Right renal cortex interstitium (tissue), 3 donors: ENCODE data around the gene ATG4A. TPM values are rescaled to one million over a fixed set of nuclear protein-coding genes. Genes with fewer than 3 reads are reported as not detected.
A peak's percentile ranks its signal among the peaks of the same experiment; 100 is the strongest.

ENCODE experiments used
- DNase-seq, 3 donors: peaks; one replicate each; pipeline ENCODE4 v3.0.0-alpha.2; 2013; ENCODE audit warnings: low read depth in 3 of 3, low spot score in 2 of 3
- polyA plus RNA-seq, 3 donors: library from polyadenylated mRNA; unstranded; fragments of 120-200 nt; gene quantifications; one replicate each; pipeline ENCODE4 v1.2.1, GENCODE V29; 2013; ENCODE audit not compliant: insufficient read length in 3 of 3

ATG4A gene
- 10 to 100 TPM; 12.3 to 14.3 (median 12.3) TPM for polyA plus RNA-seq

GRCh38 chrX:108091264-108091877 lies at the start of gene ATG4A, which contains the start of gene PSMD10:
TSS of gene ATG4A (plus strand) at chrX:108091778. CDS start at chrX:108091827, 49 bp downstream.
TSS of gene PSMD10 (minus strand) at chrX:108091542. CDS start at chrX:108091520, 22 bp downstream.
- DNase-seq = peak; percentile 74 to 89 (median 83)

DNA sequence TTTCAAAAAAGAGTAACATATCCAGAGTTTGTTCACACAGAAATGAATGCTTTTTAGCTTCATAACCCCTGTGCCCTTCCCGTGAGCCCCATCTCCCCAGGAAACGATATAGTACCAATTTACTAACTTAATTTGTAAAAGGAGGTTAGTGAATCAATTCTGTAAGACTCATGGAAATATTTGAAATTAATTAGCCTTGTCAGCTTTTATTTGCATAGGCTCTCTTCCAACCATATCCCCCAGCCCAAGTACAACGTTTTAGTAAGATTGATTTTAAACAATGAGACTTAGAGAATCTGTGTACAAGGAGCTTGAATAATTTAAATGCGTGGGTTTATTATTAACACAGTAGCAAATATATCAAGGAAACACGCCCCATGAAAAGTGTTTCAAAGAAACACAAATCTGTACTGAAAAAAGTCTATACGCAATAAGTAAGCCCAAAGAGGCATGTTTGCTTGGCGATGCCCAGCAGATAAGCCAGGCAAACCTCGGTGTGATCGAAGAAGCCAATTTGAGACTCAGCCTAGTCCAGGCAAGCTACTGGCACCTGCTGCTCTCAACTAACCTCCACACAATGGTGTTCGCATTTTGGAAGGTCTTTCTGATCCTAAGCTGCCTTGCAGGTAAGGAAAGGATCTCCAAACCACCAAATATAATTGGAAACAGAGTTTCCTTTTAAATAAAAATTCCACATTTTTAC lies 46.9 kb upstream of the ATG4A start, which contains the start of gene VSIG1:
Gene VSIG1 (plus strand): TSS at position 512 of the 703 bp plus-strand sequence. CDS start 66 bp downstream, at position 578.
- no peak for DNase-seq

DNA sequence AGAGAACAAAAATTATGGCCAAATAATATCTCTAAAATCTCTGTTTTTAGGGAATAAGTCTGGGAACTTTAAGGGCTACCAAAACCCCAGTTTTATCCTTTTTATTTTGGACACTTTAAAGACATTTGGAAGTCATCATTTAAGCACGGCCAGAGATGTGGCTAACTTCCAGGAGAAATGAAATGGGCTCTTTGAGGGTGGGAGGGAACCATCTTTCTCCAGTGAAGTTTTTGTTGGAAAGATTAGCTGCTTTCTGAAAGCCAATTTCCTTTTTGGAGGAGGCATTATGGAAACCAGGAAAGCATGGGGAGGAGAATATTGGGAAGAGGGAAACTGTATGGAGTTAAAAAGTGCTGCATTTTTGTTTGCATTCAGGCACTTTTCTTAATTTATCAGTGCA lies 41.9 kb upstream of the ATG4A start:
- no peak for DNase-seq

GRCh38 chrX:108053218-108053617 lies 38.4 kb upstream of the ATG4A start:
- DNase-seq = no peak

DNA sequence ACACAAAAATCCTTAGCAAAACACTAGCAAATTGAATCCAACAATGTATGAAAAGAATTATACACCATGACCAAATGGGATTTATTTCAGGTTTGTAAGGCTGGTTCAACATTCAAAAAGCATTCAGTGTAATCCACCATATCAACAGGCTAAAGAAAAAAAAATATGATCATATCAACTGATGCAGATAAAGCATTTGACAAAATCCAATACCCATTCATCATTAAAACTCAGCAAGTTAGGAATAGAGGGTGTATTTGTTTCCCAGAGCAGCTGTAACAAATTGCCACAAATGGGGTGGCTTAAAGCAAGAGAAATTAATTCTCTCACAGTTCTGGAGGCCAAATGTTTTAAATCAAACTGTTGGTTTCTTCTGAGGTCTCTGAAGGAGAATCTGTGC lies 36.0 kb upstream of the ATG4A start:
- no peak for DNase-seq

DNA sequence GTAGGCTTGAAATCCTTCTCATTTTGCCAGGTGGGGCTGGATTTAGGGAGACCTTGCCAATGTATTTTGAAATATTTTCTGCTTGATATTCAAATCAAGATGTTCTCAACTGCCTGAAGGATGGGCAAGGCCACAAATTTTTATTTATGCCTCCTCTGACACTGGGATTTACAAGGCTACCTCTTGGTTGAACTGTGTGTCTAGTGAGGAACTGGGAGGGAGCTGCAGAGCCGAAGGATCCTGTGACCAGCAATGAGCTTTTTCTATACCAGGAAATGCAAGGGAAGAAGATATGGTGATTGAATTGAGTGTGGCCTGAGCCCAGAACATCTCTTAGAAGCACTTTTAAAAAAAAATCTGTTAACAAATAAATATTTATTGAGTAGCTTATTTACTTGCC lies 31.8 kb upstream of the ATG4A start:
- DNase-seq = no peak

GRCh38 chrX:108064001-108064400 lies 27.6 kb upstream of the ATG4A start:
- DNase-seq = no peak

DNA sequence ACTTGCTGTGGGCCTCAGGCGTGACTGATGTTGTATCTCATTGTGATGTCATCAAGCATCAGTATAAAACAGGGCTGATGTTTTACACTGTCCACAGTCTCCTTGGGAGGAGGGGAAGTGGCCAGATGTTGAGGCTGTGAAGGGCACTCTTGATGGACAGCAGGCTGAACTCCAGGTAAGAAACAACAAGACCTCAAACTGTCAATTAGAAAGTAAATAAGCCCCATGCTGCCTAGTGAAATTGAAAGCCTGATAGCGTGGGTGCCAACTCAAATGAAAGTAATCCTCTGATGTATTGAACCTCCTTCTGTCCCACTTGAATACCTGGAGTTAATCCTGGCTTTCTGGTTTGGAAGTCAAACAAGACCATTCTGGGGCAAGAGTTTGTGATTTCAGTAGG lies 27.0 kb upstream of the ATG4A start:
- no peak for DNase-seq

DNA sequence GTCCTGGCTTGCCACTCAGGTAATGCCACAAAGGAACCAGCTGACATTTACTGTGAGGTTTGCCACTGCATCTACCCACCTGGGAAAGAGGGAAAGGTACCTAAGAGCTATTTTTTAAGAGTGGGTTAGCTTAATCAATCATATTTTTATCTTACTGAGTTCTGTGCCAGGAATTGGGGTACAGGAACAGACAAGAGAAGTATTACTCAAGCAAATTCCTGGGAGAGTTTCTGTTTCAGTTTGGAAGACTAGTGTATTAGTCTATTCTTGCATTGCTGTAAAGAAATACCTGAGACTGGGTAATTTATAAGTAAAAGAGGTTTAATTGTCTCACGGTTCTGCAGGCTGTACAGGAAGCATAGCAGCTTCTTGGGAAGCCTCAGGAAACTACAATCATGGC lies 23.5 kb upstream of the ATG4A start:
- DNase-seq = no peak

DNA sequence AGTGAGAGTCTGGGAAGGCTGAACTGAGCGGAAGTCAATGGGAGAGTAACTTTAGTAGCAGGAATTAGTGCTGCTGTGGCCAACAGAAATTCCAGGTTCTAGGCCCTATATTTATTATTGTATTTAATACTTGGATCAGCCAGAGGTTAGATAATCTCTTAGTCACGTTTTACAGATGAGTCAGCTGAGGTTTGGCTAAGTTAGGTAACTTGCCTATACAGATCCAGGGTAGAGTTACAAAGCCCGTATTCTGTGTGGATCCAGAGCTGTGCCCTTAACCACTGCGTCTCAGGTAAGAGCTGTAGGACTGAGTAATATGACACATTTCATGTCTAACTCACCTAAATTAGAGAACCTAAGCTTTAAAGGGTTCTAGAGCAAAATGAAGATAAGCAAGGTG lies 20.7 kb upstream of the ATG4A start:
- no peak for DNase-seq

DNA sequence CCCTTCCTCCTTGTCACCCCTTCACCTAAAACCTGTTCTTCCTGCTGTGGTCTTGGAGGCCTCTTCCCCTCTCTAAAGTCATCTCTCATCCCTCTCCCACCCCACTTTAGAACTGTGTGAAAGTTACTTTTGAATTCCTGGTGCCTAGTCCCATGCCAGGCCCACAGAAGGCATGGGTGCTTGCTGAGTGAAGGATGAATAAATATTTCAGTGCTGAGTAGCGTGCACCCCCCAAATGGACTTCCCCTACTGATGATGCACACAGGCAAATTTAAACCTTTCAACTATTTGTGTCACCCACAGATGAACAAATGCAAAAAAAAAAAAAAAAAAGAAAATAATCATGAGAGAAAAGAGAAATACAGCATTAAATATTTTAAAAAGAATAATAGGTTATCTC lies 20.0 kb upstream of the ATG4A start:
- DNase-seq = no peak

DNA sequence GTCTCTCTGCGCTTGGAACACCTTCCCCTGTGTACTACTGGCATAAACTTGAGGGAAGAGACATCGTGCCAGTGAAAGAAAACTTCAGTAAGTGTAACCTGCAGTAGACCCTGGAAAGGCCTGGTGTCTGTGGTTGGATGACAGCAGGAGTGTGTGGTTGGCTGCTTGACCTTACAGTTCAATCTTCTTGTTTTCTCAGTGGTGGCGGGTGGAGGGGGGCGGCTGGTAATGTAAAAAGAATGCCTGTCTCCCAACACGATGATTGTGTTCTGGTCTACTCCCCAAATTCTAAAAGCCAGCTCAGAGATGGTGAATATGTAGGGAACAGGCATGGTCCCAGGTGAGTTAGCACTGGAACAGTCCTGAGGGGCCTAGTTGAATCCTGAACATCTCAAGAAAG lies 18.8 kb upstream of the ATG4A start:
- no peak for DNase-seq

DNA sequence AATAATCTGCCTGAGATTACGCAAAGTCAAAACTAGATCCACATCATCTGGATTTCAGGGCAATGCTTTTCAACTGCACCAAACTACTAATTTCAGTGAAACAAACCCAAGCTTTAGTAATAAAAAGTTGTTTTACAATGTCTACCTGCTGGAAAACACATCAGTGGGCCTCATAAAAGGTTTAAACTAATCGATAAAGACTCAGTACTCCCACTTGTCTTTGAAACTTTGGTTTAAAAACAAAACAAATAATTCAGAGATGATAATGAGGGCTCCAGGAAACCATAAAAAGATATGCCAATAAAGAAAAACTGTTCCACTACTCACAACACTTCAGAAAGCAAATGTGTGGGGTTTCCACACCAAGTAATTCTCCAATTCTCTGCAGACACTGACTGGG lies 10.5 kb upstream of the ATG4A start:
- no peak for DNase-seq

DNA sequence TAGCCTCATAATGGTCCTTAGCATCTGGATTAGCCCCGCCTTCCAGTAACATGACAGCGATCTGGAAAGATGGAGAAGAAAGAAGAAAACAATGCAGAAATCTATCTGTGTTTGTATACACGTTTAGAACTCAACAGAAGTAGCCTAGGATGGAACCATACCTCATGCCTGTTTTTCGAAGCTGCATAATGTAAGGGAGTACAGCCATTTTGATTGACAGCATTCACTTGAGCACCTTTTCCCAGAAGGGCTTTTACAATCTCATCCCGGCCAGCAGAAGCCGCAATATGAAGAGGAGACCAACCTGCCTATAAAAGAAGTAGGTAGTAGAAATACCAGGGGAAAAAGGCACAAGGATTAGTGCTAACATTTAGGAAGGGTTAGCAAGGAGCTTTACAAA lies 3.8 kb upstream of the ATG4A start:
- DNase-seq = no peak

DNA sequence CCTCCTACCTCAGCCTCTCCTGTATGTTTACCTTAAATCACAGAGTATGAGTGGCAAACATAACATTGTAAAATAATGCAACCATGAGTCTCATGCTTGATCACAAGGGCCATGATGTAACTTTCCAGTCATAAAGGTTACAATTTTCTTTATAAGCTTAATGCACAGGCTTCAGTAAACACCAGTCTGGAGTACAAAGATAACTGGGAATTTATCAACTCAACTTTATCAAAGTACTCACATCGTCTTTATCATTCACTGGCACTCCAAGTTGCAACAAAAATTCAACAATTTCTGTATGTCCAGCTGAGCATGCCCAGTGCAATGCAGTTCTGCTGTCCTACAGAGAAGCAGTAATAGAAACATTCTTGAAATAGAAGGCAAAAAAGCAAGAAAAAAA lies 3.1 kb upstream of the ATG4A start:
- no peak for DNase-seq

DNA sequence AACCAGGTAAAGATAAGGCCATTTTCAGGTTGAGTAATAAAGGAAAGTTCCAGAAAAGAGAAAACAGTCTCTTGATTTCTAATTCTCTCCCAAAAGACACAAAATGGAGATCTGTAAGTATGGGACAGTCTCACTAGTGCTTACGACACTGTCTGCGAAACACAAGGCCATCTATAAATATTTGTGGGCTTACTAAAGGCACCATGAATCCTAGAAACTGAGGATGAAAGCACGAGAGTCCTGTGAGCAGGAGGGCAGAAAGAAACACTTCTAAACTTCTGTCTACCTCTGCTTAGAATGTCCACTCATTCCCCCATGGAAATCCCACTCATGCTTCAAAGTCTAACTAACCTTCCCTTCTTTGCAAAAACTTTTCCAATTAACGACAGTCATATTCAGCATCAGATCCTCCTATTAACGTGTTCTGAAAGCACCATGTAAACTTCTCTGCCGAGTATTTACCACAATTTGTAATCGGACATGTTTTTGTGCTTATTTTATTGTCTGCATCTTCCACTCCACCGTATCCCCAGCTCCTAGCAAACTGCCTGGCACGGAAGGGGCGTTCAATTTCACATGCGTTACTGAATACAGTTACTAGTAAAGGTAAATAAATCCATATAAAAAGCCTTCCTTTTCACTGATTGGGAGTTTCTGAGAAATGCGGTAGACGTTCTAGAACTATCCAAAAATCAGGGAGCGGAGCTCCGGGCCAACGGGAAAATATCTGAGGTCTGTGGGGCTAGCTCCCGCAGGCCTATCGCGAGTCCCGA lies 901 bp upstream of the ATG4A start:
- peak in 2 of 3 donors; percentile 4 to 10 for DNase-seq

- peak in 1 of 3 donors; percentile 1 for DNase-seq
These were observed 307 bp downstream of the ATG4A start for GRCh38 chrX:108091878-108092291.

DNA sequence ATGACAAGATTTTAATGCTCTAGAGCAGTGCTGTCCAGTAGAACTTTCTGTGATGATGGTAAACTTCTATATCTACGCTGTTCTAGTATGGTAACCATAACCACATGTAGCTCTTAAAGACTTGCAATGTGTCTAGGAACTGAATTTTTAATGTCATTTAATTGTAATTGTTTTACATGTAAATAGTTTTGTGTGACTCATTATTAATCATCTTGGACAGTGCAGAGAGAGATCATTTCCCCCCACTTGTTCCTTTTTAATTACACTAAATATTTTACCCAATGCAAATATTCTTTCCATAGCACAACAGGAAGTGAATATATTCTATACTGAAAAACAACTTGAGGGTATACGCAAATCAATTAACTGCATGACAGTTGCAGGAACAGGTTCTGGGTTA lies 5.8 kb downstream of the ATG4A start:
- DNase-seq = no peak

DNA sequence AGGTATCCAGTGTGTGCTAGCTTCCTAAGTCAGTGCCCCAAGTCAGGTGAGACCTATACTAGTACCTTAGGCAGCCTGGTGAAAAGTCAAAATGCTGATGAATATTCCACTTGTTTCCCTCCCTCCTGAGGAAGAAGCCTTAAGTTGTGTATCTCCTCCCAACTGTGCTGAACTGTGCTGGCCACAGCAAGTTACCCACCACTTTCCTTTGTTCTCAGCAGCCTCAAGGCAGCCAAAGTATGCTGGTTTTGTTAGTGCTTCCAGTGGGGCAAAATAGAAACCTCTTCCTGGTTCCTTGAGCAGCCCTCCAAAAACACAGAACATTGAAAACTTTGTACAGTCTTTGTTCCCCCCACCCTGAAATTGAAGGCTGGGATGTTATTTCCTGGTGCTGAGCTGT lies 13.9 kb downstream of the ATG4A start:
- DNase-seq = no peak

DNA sequence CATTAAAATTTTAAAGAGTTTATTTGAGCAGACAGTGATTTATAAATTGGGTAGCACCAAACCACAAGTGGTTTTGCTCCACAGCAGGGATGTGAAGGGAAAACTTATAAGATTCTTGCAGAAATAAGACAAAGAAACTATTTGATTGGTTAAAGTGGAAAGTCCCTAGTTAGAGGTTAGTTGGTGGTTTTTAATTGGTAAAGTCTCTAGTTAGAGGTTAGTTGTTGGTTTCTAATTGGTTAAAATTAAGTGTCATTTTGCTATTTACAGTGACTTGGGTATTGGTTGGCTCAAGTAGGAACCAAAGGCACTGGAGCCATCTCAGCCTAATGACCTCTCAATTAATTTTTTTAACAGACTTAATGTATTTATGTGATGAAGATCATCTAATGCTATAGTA lies 23.0 kb downstream of the ATG4A start:
- no peak for DNase-seq

- no peak for DNase-seq
These were observed 26.4 kb downstream of the ATG4A start for GRCh38 chrX:108117988-108118387.

DNA sequence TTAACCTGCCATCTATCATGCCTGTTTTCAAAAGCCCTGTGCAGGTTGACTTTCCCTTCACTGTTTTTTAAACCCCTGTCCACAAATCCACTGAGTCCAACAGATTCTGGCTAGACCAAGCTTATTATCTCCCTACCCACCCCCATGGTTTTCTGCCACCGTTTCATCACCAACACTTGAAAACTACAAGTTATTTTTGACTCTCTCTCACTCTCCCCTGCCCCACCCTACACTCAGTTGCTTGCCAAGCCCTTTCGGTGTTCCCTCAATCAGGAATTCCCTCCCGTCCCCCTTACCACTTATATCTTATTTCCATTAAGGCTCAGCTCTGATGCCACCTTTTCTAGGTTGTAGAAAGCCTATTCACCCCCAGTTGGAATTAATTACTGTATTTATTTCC lies 29.7 kb downstream of the ATG4A start:
- no peak for DNase-seq
